Choroid plexus epithelial cell (primary cell): ENCODE data around the gene SSRP1.
A peak's percentile ranks its signal among the peaks of the same experiment; 100 is the strongest.
"Not testable (repeated sequence)": the region's sequence is repeated elsewhere in the genome, so short reads cannot be mapped to it uniquely, and the experiment has no call there.

ENCODE experiments used
- DNase-seq: peaks from one replicate; pipeline ENCODE4 v3.0.0-alpha.2; 2010; ENCODE audit warnings: low read depth
- H3K4me3 ChIP-seq: 2 replicates; pipeline ENCODE4 v1.5.1; 2011; ENCODE audit warnings: low read depth, mild to moderate bottlenecking, control low read depth, low read length, moderate library complexity
- CTCF ChIP-seq: conservative IDR thresholded peaks from 2 replicates; pipeline ENCODE4 v1.5.1; 2011; ENCODE audit warnings: low read depth, mild to moderate bottlenecking, control low read depth, inconsistent platforms, low read length, moderate library complexity

SSRP1 gene

GRCh38 chr11:57364851-57365660 lies 29.4 kb upstream of the SSRP1 start:
- no peak for TF ChIP-seq CTCF
- DNase-seq: no peak
- no peak overlapping the region for H3K4me3 ChIP-seq

GRCh38 chr11:57363131-57364080 lies 27.7 kb upstream of the SSRP1 start:
- no peak for DNase-seq
- no peak overlapping the region for H3K4me3 ChIP-seq
- no peak for TF ChIP-seq CTCF

GRCh38 chr11:57361926-57362325 lies 26.2 kb upstream of the SSRP1 start:
- no peak for DNase-seq
- TF ChIP-seq CTCF: no peak
- no peak overlapping the region for H3K4me3 ChIP-seq

GRCh38 chr11:57361420-57361819 lies 25.7 kb upstream of the SSRP1 start:
- DNase-seq, H3K4me3 ChIP-seq: not testable (repeated sequence)

GRCh38 chr11:57360991-57361390 lies 25.3 kb upstream of the SSRP1 start:
- no peak overlapping the region for H3K4me3 ChIP-seq
- no peak for TF ChIP-seq CTCF
- no peak for DNase-seq

GRCh38 chr11:57359896-57360690 lies 24.4 kb upstream of the SSRP1 start:
- no peak for TF ChIP-seq CTCF
- DNase-seq: peak; percentile 28
- H3K4me3 ChIP-seq: no peak overlapping the region

- no peak for DNase-seq
- no peak for TF ChIP-seq CTCF
These were observed 23.7 kb upstream of the SSRP1 start for GRCh38 chr11:57359396-57359795.

More at GRCh38 chr11:57359396-57359795, 23.7 kb upstream of the SSRP1 start:
- H3K4me3 ChIP-seq: no peak overlapping the region
